K562 treated with DMSO at 1 percent for 48 hours (cell line): ENCODE results near the gene LBR. TPM values are rescaled to one million over a fixed set of nuclear protein-coding genes. Genes with fewer than 3 reads are reported as not detected.

Experiments
- total RNA-seq: library from RNA; unstranded; fragments of 300-600 nt; gene quantifications from 2 replicates; pipeline ENCODE4 v1.2.3, GENCODE V29; 2022; ENCODE audit warnings: low replicate concordance; ENCODE audit errors: extremely low read depth

The LBR gene
- total RNA-seq: not detected in 2 replicates

DNA sequence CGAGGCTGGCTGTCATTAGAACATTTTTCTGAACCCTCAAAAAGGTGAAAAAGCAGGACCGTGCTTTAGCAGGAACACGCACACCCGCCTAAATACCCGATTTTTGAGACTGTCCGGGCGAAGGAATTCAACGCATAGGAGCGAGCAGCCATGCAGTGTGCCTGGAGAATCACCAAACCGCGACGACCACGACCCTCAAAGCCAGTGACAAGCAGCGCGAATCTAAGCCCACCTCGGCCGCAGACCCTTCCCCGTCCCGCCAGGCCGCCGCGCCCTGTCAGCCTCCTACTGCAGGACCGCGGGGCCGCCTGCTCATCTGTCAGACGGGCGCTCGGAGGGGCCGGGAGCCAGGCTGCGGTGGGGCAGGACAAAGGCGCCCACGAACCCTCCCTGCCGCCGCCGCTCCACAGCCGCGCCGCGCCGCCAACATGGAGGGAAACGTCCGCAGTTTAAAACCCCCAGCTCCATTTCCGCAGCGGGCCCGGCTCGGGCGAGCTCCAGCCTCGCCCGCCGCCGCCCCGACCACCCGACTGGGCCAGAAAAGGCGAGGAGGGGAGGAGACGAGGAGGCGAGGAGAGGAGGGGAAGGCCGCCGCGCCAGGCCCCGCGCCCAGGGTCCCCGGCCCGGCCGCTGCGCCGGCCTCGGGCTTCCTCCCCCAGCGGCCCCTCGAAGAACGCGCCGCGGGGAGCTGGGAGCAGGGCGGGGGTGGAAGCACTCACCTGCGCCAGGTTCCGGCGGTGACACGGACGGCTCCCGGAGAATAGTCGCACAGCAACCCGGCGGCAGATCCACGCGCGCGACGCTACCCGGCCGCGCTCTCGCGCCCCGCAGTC lies at the start of gene LBR:
TSS of gene LBR (minus strand) at position 804 of the 833 bp plus-strand sequence. CDS start 3,963 bp downstream, outside the sequence.

Other genes starting within 250 kb of the LBR start
- gene ENAH, start 225.1 kb upstream of the LBR start, total RNA-seq: not detected in 2 replicates